OCI-LY1 (cell line): Measurements from ENCODE around the gene FRMD3.

Source experiments
- H2AFZ ChIP-seq: fragments of 200-600 bp; sonication (generic), shearing (Covaris generic); 2 replicates; pipeline ENCODE4 v1.6.0; 2014; ENCODE audit warnings: antibody characterized with exemption, mild to moderate bottlenecking, low read length
- H3F3A ChIP-seq: fragments of 200-600 bp; sonication (generic), shearing (Covaris generic); 2 replicates; pipeline ENCODE4 v1.6.0; 2014; ENCODE audit warnings: mild to moderate bottlenecking, antibody characterized with exemption, low read length, moderate library complexity; ENCODE audit not compliant: insufficient read depth
- H3K27ac ChIP-seq: fragments of 200-600 bp; sonication (generic); 2 replicates; pipeline ENCODE4 v1.5.1; 2014; ENCODE audit warnings: low read length, mixed run types, mild to moderate bottlenecking, low read depth; ENCODE audit not compliant: poor library complexity, severe bottlenecking
- H3K27me3 ChIP-seq: fragments of 200-600 bp; sonication (generic); 2 replicates; pipeline ENCODE4 v1.6.0; 2014; ENCODE audit warnings: antibody characterized with exemption, mild to moderate bottlenecking, low read length, moderate library complexity; ENCODE audit not compliant: insufficient read depth
- H3K36me3 ChIP-seq: fragments of 200-600 bp; sonication (generic); 2 replicates; pipeline ENCODE4 v1.6.1; 2014; ENCODE audit warnings: mild to moderate bottlenecking, antibody characterized with exemption, low read length, moderate library complexity, mixed read lengths; ENCODE audit not compliant: insufficient read depth
- H3K4me1 ChIP-seq: fragments of 200-600 bp; sonication (generic); 2 replicates; pipeline ENCODE4 v1.5.1; 2014; ENCODE audit warnings: mild to moderate bottlenecking, low read length, moderate library complexity; ENCODE audit not compliant: insufficient read depth, severe bottlenecking
- H3K4me2 ChIP-seq: fragments of 200-600 bp; sonication (generic), shearing (Covaris generic); 2 replicates; pipeline ENCODE4 v1.6.1; 2014; ENCODE audit warnings: low read length
- H3K4me3 ChIP-seq: fragments of 200-600 bp; sonication (generic); 2 replicates; pipeline ENCODE4 v1.5.1; 2014; ENCODE audit warnings: low read length, low read depth, mild to moderate bottlenecking, mixed read lengths; ENCODE audit not compliant: poor library complexity, severe bottlenecking
- H3K79me2 ChIP-seq: fragments of 200-600 bp; shearing (Covaris generic); 2 replicates; pipeline ENCODE4 v1.6.1; 2016; ENCODE audit warnings: mixed run types, low read length, mixed read lengths; ENCODE audit not compliant: insufficient read depth
- H3K9ac ChIP-seq: fragments of 200-600 bp; sonication (generic), shearing (Covaris generic); 2 replicates; pipeline ENCODE4 v1.6.1; 2014; ENCODE audit warnings: mild to moderate bottlenecking, low read length, mixed read lengths
- H3K9me2 ChIP-seq: fragments of 200-600 bp; sonication (generic), shearing (Covaris generic); 2 replicates; pipeline ENCODE4 v1.6.1; 2014; ENCODE audit warnings: low read depth, mild to moderate bottlenecking, low read length, mixed read lengths
- H3K9me3 ChIP-seq: fragments of 200-600 bp; shearing (Covaris generic); 2 replicates; pipeline ENCODE4 v1.6.1; 2014; ENCODE audit warnings: low read length, mixed read lengths
- H4K20me1 ChIP-seq: fragments of 200-600 bp; sonication (generic), shearing (Covaris generic); 2 replicates; pipeline ENCODE4 v1.6.0; 2016; ENCODE audit warnings: mild to moderate bottlenecking, low read length; ENCODE audit not compliant: insufficient read depth
- CTCF ChIP-seq: fragments of 200-600 bp; sonication (generic), shearing (Covaris generic); IDR thresholded peaks from 2 replicates; pipeline ENCODE4 v1.5.1; 2017; ENCODE audit warnings: mild to moderate bottlenecking, antibody characterized with exemption, low read length, moderate library complexity, mixed read lengths
- EZH2 ChIP-seq: fragments of 200-600 bp; sonication (generic), shearing (Covaris generic); IDR thresholded peaks from 2 replicates; pipeline ENCODE4 v1.8.0; 2017; ENCODE audit warnings: borderline replicate concordance, mixed run types, mild to moderate bottlenecking, antibody characterized with exemption, low read length, moderate library complexity, mixed read lengths

Gene FRMD3

GRCh38 chr9:83423815-83424707 is 114.1 kb downstream of the FRMD3 start:
- Histone ChIP-seq H3K27me3 (no peaks in the 10 kb centered on the region), H3K9me3 (no peaks in the 10 kb centered on the region), H3K4me2 (no peak overlapping the region), H4K20me1 (no peaks in the 10 kb centered on the region), H3K4me3 (no peak overlapping the region), H3F3A (no peaks in the 10 kb centered on the region), H3K9ac (no peak overlapping the region), H3K36me3 (no peaks in the 10 kb centered on the region), H2AFZ (no peak overlapping the region), H3K27ac (no peak overlapping the region), H3K79me2 (no peaks in the 10 kb centered on the region), H3K9me2 (no peaks in the 10 kb centered on the region), H3K4me1 (no peaks in the 10 kb centered on the region)
- TF ChIP-seq EZH2 (no peak), CTCF (no peak)

GRCh38 chr9:83422527-83422926 is 115.7 kb downstream of the FRMD3 start:
- no peaks in the 10 kb centered on the region for H3K36me3 ChIP-seq
- no peak overlapping the region for H2AFZ ChIP-seq
- no peaks in the 10 kb centered on the region for H3K9me3 ChIP-seq
- H3K9ac ChIP-seq = no peak overlapping the region
- H3K4me3 ChIP-seq = no peak overlapping the region
- H3F3A ChIP-seq = no peaks in the 10 kb centered on the region
- no peaks in the 10 kb centered on the region for H4K20me1 ChIP-seq
- H3K9me2 ChIP-seq = no peaks in the 10 kb centered on the region
- H3K27ac ChIP-seq = no peak overlapping the region
- TF ChIP-seq EZH2 (no peak), CTCF (no peak)
- H3K4me2 ChIP-seq = no peak overlapping the region
- no peaks in the 10 kb centered on the region for H3K4me1 ChIP-seq
- no peaks in the 10 kb centered on the region for H3K27me3 ChIP-seq
- H3K79me2 ChIP-seq = no peaks in the 10 kb centered on the region

- TF ChIP-seq EZH2 = no peak
- no peak for TF ChIP-seq CTCF
- Histone ChIP-seq H3K9me2 (no peaks in the 10 kb centered on the region), H4K20me1 (no peaks in the 10 kb centered on the region)
Observed at GRCh38 chr9:83420486-83420885, 117.7 kb downstream of the FRMD3 start.

More at GRCh38 chr9:83420486-83420885, 117.7 kb downstream of the FRMD3 start:
- Histone ChIP-seq H3K9me3 (no peaks in the 10 kb centered on the region), H3K27ac (no peak overlapping the region), H3F3A (no peaks in the 10 kb centered on the region), H3K4me2 (no peak overlapping the region), H3K9ac (no peak overlapping the region), H2AFZ (no peak overlapping the region), H3K36me3 (no peaks in the 10 kb centered on the region), H3K79me2 (no peaks in the 10 kb centered on the region), H3K4me3 (no peak overlapping the region), H3K27me3 (no peaks in the 10 kb centered on the region), H3K4me1 (no peaks in the 10 kb centered on the region)
